Activated CD4-positive, alpha-beta memory T cell treated with anti-CD3 and anti-CD28 coated beads for 36 hours (primary cell): ENCODE data around the gene DAP. TPM values are rescaled to one million over a fixed set of nuclear protein-coding genes. Genes with fewer than 3 reads are reported as not detected.
A peak's percentile ranks its signal among the peaks of the same experiment; 100 is the strongest.
"Not testable (repeated sequence)": the region's sequence is repeated elsewhere in the genome, so short reads cannot be mapped to it uniquely, and the experiment has no call there.

Experiments used
- CTCF ChIA-PET: fragments of 350-600 bp; sonication (Branson Sonifier 250); formaldehyde crosslinking; loops from one replicate; lab custom pipeline; 2021; ENCODE audit warnings: antibody characterized with exemption, inconsistent platforms; lab: Charles Lee
- POLR2A ChIA-PET: fragments of 350-600 bp; sonication (Branson Sonifier 250); formaldehyde crosslinking; loops from one replicate; lab custom pipeline; 2021; ENCODE audit warnings: antibody characterized with exemption; lab: Charles Lee
- DNase-seq: peaks from one replicate; pipeline ENCODE4 v3.0.0-alpha.2; 2020
- H3K27ac Mint-ChIP-seq: one replicate; pipeline ENCODE4 v1.8.0; 2021; ENCODE audit warnings: mixed read lengths
- H3K27me3 Mint-ChIP-seq: one replicate; pipeline ENCODE4 v1.8.0; 2021; ENCODE audit warnings: mixed read lengths
- H3K36me3 Mint-ChIP-seq: one replicate; pipeline ENCODE4 v1.8.0; 2021; ENCODE audit warnings: mixed read lengths
- H3K4me1 Mint-ChIP-seq: one replicate; pipeline ENCODE4 v1.8.0; 2021; ENCODE audit warnings: low read depth, mixed read lengths
- H3K4me3 Mint-ChIP-seq: one replicate; pipeline ENCODE4 v1.8.0; 2021; ENCODE audit warnings: mild to moderate bottlenecking, mixed read lengths
- H3K9me3 Mint-ChIP-seq: one replicate; pipeline ENCODE4 v1.8.0; 2021; ENCODE audit warnings: mixed read lengths
- intact Hi-C: fragments of 100-400 bp; cut with micrococcal nuclease; formaldehyde crosslinking; loops from one replicate; pipeline ENCODE4 v1.15.1; 2023
- total RNA-seq, 2 experiments: library from RNA; stranded (reverse); gene quantifications; one replicate each; pipeline ENCODE4 v1.2.3, GENCODE V29; 2021

Gene DAP
- total RNA-seq, 2 experiments from 2014 or later, result 39.0 to 39.7 TPM

DNA sequence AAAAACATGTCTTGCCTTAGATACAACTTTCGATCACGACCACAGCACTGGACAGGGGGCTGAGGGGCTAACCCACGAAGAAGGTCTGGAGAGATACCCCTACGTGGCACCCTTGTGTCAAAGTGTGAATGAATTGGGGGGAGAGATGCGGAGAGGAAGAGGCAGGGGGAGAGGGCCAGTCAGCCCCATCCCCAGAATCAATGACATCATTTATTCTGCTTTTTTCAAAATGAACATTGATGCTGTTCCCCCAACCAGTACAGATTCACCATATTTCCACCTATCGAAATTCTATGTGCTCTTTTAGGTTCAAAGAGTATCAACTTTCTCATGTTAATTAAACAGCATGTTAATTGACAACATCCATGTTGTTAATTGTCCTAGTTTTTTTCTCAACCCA, 32.4 kb downstream of the DAP start:
- Mint-ChIP-seq H3K4me1 (peaks cover 22% of the 10 kb centered on the region), H3K27ac (no peak overlapping the region), H3K9me3 (no peaks in the 10 kb centered on the region), H3K4me3 (no peak overlapping the region), H3K36me3 (peaks cover 17% of the 10 kb centered on the region), H3K27me3 (no peaks in the 10 kb centered on the region)
- ChIA-PET POLR2A (no interaction called here), CTCF (no interaction called here)
- intact Hi-C loops, result no loop called here
- no peak for DNase-seq

GRCh38 chr5:10727861-10728260, 33.2 kb downstream of the DAP start:
- DNase-seq, result no peak
- peaks cover 13% of the 10 kb centered on the region for H3K36me3 Mint-ChIP-seq
- ChIA-PET CTCF (no interaction called here), POLR2A (no interaction called here)
- H3K27me3 Mint-ChIP-seq, result no peaks in the 10 kb centered on the region
- H3K4me3 Mint-ChIP-seq, result no peak overlapping the region
- intact Hi-C loops, result no loop called here
- H3K9me3 Mint-ChIP-seq, result no peaks in the 10 kb centered on the region
- H3K4me1 Mint-ChIP-seq, result peaks cover 22% of the 10 kb centered on the region
- no peak overlapping the region for H3K27ac Mint-ChIP-seq

GRCh38 chr5:10726913-10727517, 34.0 kb downstream of the DAP start:
- H3K4me1 Mint-ChIP-seq, result peaks cover 18% of the 10 kb centered on the region
- H3K36me3 Mint-ChIP-seq, result peaks cover 10% of the 10 kb centered on the region
- no peaks in the 10 kb centered on the region for H3K9me3 Mint-ChIP-seq
- H3K27ac Mint-ChIP-seq, result no peak overlapping the region
- ChIA-PET CTCF (no interaction called here), POLR2A (no interaction called here)
- no peaks in the 10 kb centered on the region for H3K27me3 Mint-ChIP-seq
- intact Hi-C loops, result no loop called here
- DNase-seq, result peak; percentile 54
- H3K4me3 Mint-ChIP-seq, result no peak overlapping the region

GRCh38 chr5:10726179-10726912, 34.7 kb downstream of the DAP start:
- intact Hi-C loops, result no loop called here
- peaks cover 13% of the 10 kb centered on the region for H3K36me3 Mint-ChIP-seq
- no peak overlapping the region for H3K27ac Mint-ChIP-seq
- H3K4me1 Mint-ChIP-seq, result peaks cover 18% of the 10 kb centered on the region
- CTCF ChIA-PET, result no interaction called here
- H3K27me3 Mint-ChIP-seq, result no peaks in the 10 kb centered on the region
- DNase-seq, result peak; percentile 21
- H3K9me3 Mint-ChIP-seq, result no peaks in the 10 kb centered on the region
- POLR2A ChIA-PET, result no interaction called here
- H3K4me3 Mint-ChIP-seq, result no peak overlapping the region

- no peak overlapping the region for H3K27ac Mint-ChIP-seq
- no peak overlapping the region for H3K4me3 Mint-ChIP-seq
- ChIA-PET POLR2A (no interaction called here), CTCF (no interaction called here)
- H3K36me3 Mint-ChIP-seq, result peaks cover 18% of the 10 kb centered on the region
- intact Hi-C loops, result loop anchor here (1.0 kb wide), 1 partner anchor 33 kb away; no protein-coding TSS in a partner anchor
- peaks cover 18% of the 10 kb centered on the region for H3K4me1 Mint-ChIP-seq
- DNase-seq, result no peak
- no peaks in the 10 kb centered on the region for H3K27me3 Mint-ChIP-seq
- no peaks in the 10 kb centered on the region for H3K9me3 Mint-ChIP-seq
Observed at GRCh38 chr5:10725636-10726035, 35.4 kb downstream of the DAP start.

- no peak overlapping the region for H3K4me3 Mint-ChIP-seq
- no peak for DNase-seq
- no peaks in the 10 kb centered on the region for H3K9me3 Mint-ChIP-seq
- no peaks in the 10 kb centered on the region for H3K27me3 Mint-ChIP-seq
- H3K36me3 Mint-ChIP-seq, result peaks cover 24% of the 10 kb centered on the region
- CTCF ChIA-PET, result no interaction called here
- intact Hi-C loops, result loop anchor here (1.0 kb wide), 1 partner anchor 33 kb away; no protein-coding TSS in a partner anchor
- POLR2A ChIA-PET, result no interaction called here
- H3K4me1 Mint-ChIP-seq, result peaks cover 18% of the 10 kb centered on the region
- no peak overlapping the region for H3K27ac Mint-ChIP-seq
Observed at GRCh38 chr5:10724781-10725507, 36.1 kb downstream of the DAP start.

DNA sequence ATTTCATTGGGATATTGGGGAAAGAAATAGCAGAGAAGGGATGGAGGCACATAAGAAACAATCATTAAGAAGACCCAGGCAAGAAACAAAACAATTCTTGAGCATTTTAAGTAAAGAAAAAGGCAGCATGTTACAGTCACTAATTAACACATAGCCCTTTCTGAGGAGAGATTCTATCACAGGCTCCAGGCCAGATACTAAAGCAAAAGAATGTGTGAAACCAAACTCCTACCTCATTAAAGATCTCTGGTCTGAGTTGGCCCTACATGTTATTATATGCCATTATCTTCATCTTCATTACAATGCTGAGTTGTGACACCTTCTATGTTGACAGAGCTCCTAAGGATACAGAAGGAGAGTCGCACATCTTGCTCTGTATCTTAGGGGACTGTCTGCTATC, 37.5 kb downstream of the DAP start:
- POLR2A ChIA-PET, result interaction anchor here (0.9 kb wide), 1 partner anchor 9 kb away, joined by 3 read pairs; no protein-coding TSS in a partner anchor
- CTCF ChIA-PET, result no interaction called here
- DNase-seq, result no peak
- intact Hi-C loops, result no loop called here
- H3K36me3 Mint-ChIP-seq, result peaks cover 24% of the 10 kb centered on the region
- no peaks in the 10 kb centered on the region for H3K27me3 Mint-ChIP-seq
- H3K4me1 Mint-ChIP-seq, result peaks cover 18% of the 10 kb centered on the region
- no peak overlapping the region for H3K27ac Mint-ChIP-seq
- no peak overlapping the region for H3K4me3 Mint-ChIP-seq
- no peaks in the 10 kb centered on the region for H3K9me3 Mint-ChIP-seq

- intact Hi-C loops, H3K4me3 Mint-ChIP-seq, H3K4me1 Mint-ChIP-seq, H3K27me3 Mint-ChIP-seq, H3K27ac Mint-ChIP-seq, H3K9me3 Mint-ChIP-seq, CTCF ChIA-PET, DNase-seq, POLR2A ChIA-PET: not testable (repeated sequence)
- H3K36me3 Mint-ChIP-seq, result peaks cover 23% of the 10 kb centered on the region
Observed at GRCh38 chr5:10720766-10721165, 40.3 kb downstream of the DAP start.

DNA sequence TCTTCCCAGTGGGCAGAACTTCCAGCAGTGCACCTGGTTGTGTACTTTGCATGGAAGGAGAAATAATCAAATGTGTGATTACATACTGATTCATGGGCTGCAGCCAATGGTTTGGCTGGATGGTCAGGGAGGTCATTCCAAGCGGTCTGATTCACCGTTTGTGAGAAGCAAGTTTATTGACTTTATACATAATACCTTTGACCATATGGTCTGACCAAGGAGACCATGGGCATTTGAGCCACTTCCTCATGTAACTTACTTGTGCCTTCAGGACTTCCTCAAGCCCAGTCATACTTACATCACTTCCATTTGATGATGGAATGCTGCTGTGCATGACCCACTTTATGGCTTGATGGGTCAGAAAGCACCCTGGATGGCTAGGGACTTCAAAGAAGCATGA, 41.1 kb downstream of the DAP start:
- no peaks in the 10 kb centered on the region for H3K27me3 Mint-ChIP-seq

GRCh38 chr5:10718617-10719016, 42.4 kb downstream of the DAP start:
- H3K27me3 Mint-ChIP-seq, H3K4me3 Mint-ChIP-seq, intact Hi-C loops, DNase-seq, CTCF ChIA-PET, H3K9me3 Mint-ChIP-seq, POLR2A ChIA-PET, H3K27ac Mint-ChIP-seq, H3K4me1 Mint-ChIP-seq: not testable (repeated sequence)
- peaks cover 23% of the 10 kb centered on the region for H3K36me3 Mint-ChIP-seq

More for the DNA sequence above, 41.1 kb downstream of the DAP start:
- Mint-ChIP-seq H3K36me3 (peaks cover 23% of the 10 kb centered on the region), H3K9me3 (no peaks in the 10 kb centered on the region), H3K27ac (no peak overlapping the region), H3K4me3 (no peak overlapping the region), H3K4me1 (no peaks in the 10 kb centered on the region)
- intact Hi-C loops, result no loop called here
- no peak for DNase-seq
- POLR2A ChIA-PET, result no interaction called here
- CTCF ChIA-PET, result no interaction called here

GRCh38 chr5:10716825-10717224, 44.2 kb downstream of the DAP start:
- CTCF ChIA-PET, POLR2A ChIA-PET, DNase-seq, intact Hi-C loops, H3K27me3 Mint-ChIP-seq, H3K4me3 Mint-ChIP-seq, H3K9me3 Mint-ChIP-seq, H3K27ac Mint-ChIP-seq: not testable (repeated sequence)
- Mint-ChIP-seq H3K36me3 (peaks cover 22% of the 10 kb centered on the region), H3K4me1 (peaks cover 12% of the 10 kb centered on the region)

GRCh38 chr5:10715605-10716290, 45.3 kb downstream of the DAP start:
- H3K4me3 Mint-ChIP-seq, result no peak overlapping the region
- H3K9me3 Mint-ChIP-seq, result no peaks in the 10 kb centered on the region
- intact Hi-C loops, result no loop called here
- ChIA-PET POLR2A (no interaction called here), CTCF (interaction anchor here (1.3 kb wide), 1 partner anchor 21 kb away, joined by 3 read pairs; no protein-coding TSS in a partner anchor)
- no peak for DNase-seq
- no peaks in the 10 kb centered on the region for H3K27me3 Mint-ChIP-seq
- H3K27ac Mint-ChIP-seq, result no peak overlapping the region
- peaks cover 16% of the 10 kb centered on the region for H3K36me3 Mint-ChIP-seq
- peaks cover 12% of the 10 kb centered on the region for H3K4me1 Mint-ChIP-seq
